GM23338 (cell line): ENCODE data around the gene MLPH. TPM values are rescaled to one million over a fixed set of nuclear protein-coding genes. Genes with fewer than 3 reads are reported as not detected.

Source experiments
- ATAC-seq: fragments of 200-7000 bp; cut with Tn5 transposase; 3 replicates; pipeline ENCODE4 v1.9.1; 2020
- DNase-seq: peaks from one replicate; pipeline ENCODE4 v3.0.0-alpha.2; 2015; ENCODE audit warnings: low spot score
- H2AFZ ChIP-seq: fragments of 200-600 bp; sonication (generic); 2 replicates; pipeline ENCODE4 v1.8.0; 2016; ENCODE audit warnings: antibody characterized with exemption, mild to moderate bottlenecking, moderate library complexity
- H3F3A ChIP-seq: fragments of 200-600 bp; sonication (generic); replicated peaks from 2 replicates; pipeline ENCODE4 v1.8.0; 2017; ENCODE audit warnings: antibody characterized with exemption, mixed run types, low read depth
- H3K27ac ChIP-seq: fragments of 200-600 bp; sonication (generic); 2 replicates; pipeline ENCODE4 v1.6.1; 2016; ENCODE audit warnings: low read depth
- H3K27me3 ChIP-seq: fragments of 200-600 bp; sonication (generic); 2 replicates; pipeline ENCODE4 v1.8.0; 2016; ENCODE audit warnings: mild to moderate bottlenecking, mixed run types, moderate library complexity; ENCODE audit not compliant: insufficient read depth
- H3K36me3 ChIP-seq: fragments of 200-600 bp; sonication (generic); 2 replicates; pipeline ENCODE4 v1.8.0; 2016; ENCODE audit warnings: mild to moderate bottlenecking; ENCODE audit not compliant: insufficient read depth
- H3K4me1 ChIP-seq: fragments of 200-600 bp; sonication (generic); 2 replicates; pipeline ENCODE4 v1.8.0; 2016; ENCODE audit warnings: mild to moderate bottlenecking, moderate library complexity; ENCODE audit not compliant: insufficient read depth
- H3K4me2 ChIP-seq: fragments of 200-600 bp; sonication (generic); 2 replicates; pipeline ENCODE4 v1.7.1; 2017; ENCODE audit warnings: mixed run types
- H3K4me3 ChIP-seq: fragments of 200-600 bp; sonication (generic); 2 replicates; pipeline ENCODE4 v1.6.1; 2016; ENCODE audit warnings: mixed run types
- H3K79me2 ChIP-seq: fragments of 200-600 bp; sonication (generic); replicated peaks from 2 replicates; pipeline ENCODE4 v1.8.0; 2017; ENCODE audit warnings: mild to moderate bottlenecking; ENCODE audit not compliant: insufficient read depth
- H3K9me2 ChIP-seq: fragments of 200-600 bp; sonication (generic); 2 replicates; pipeline ENCODE4 v1.8.0; 2017; ENCODE audit not compliant: insufficient read depth
- H4K20me1 ChIP-seq: fragments of 200-600 bp; sonication (generic); replicated peaks from 2 replicates; pipeline ENCODE4 v1.8.0; 2017; ENCODE audit warnings: mild to moderate bottlenecking; ENCODE audit not compliant: insufficient read depth
- H3K27ac Mint-ChIP-seq: 2 replicates; pipeline ENCODE4 v1.8.0; 2020; ENCODE audit warnings: inconsistent platforms, mild to moderate bottlenecking, moderate library complexity, mixed read lengths
- H3K27me3 Mint-ChIP-seq: 3 replicates; pipeline ENCODE4 v1.8.0; 2022; ENCODE audit warnings: low read depth, mild to moderate bottlenecking, moderate library complexity, mixed read lengths, inconsistent platforms; ENCODE audit not compliant: insufficient read depth, poor library complexity
- H3K36me3 Mint-ChIP-seq: 3 replicates; pipeline ENCODE4 v1.8.0; 2021; ENCODE audit warnings: low read depth, mild to moderate bottlenecking, inconsistent platforms, moderate library complexity, mixed read lengths
- H3K4me1 Mint-ChIP-seq: 3 replicates; pipeline ENCODE4 v1.8.0; 2020; ENCODE audit warnings: mild to moderate bottlenecking, inconsistent platforms, mixed read lengths
- H3K4me3 Mint-ChIP-seq: 3 replicates; pipeline ENCODE4 v1.8.0; 2021; ENCODE audit warnings: moderate library complexity, mild to moderate bottlenecking, inconsistent platforms, mixed read lengths
- H3K9me3 Mint-ChIP-seq: 3 replicates; pipeline ENCODE4 v1.8.0; 2020; ENCODE audit warnings: moderate library complexity, mild to moderate bottlenecking, inconsistent platforms, mixed read lengths
- EZH2 ChIP-seq: fragments of 200-600 bp; sonication (generic); IDR thresholded peaks from one replicate; pipeline ENCODE4 v1.8.0; 2017; ENCODE audit warnings: antibody characterized with exemption, mild to moderate bottlenecking, low read depth; ENCODE audit not compliant: unreplicated experiment
- EZH2phosphoT487 ChIP-seq: fragments of 200-600 bp; sonication (generic); IDR thresholded peaks from one replicate; pipeline ENCODE4 v1.8.1; 2018; ENCODE audit warnings: antibody characterized with exemption; ENCODE audit not compliant: unreplicated experiment
- JUNB ChIP-seq: IDR thresholded peaks from one replicate; pipeline ENCODE4 v1.6.1; 2016; ENCODE audit warnings: antibody characterized with exemption; ENCODE audit not compliant: unreplicated experiment
- NANOG ChIP-seq: IDR thresholded peaks from 2 replicates; pipeline ENCODE4 v1.6.1; 2016; ENCODE audit warnings: antibody characterized with exemption, borderline replicate concordance
- STAT1 ChIP-seq: IDR thresholded peaks from one replicate; pipeline ENCODE4 v1.6.1; 2016; ENCODE audit warnings: antibody characterized with exemption; ENCODE audit not compliant: unreplicated experiment
- ZNF114 ChIP-seq: fragments of 250-450 bp; sonication (Bioruptor Pico); IDR thresholded peaks from 2 replicates; pipeline ENCODE4 v1.5.0; 2020; ENCODE audit warnings: mild to moderate bottlenecking, moderate library complexity
- ZNF331 ChIP-seq: fragments of 250-450 bp; sonication (Bioruptor Pico); IDR thresholded peaks from 2 replicates; pipeline ENCODE4 v1.5.0; 2020; ENCODE audit warnings: low read depth, mild to moderate bottlenecking, moderate library complexity
- polyA plus RNA-seq: library from polyadenylated mRNA; unstranded; fragments of >200 nt; fragmentation: Nextera tagmentation; extraction: Ambion mirVana; gene quantifications from 2 replicates; pipeline ENCODE4 v1.2.1, GENCODE V29; 2016
- total RNA-seq: library from RNA; depleted of rRNA; stranded (reverse); fragments of >200 nt; shearing (Covaris generic); gene quantifications from 2 replicates; pipeline ENCODE4 v1.2.3, GENCODE V29; 2014
- TF ChIP-seq, protein P1 (sequence below): IDR thresholded peaks from one replicate; pipeline ENCODE4 v1.6.1; 2018; ENCODE audit warnings: antibody characterized with exemption; ENCODE audit not compliant: unreplicated experiment
- TF ChIP-seq, protein P2 (sequence below), 2 experiments: fragments of 200-600 bp in 1 of 2; sonication (generic) in 1 of 2; conservative IDR thresholded peaks; 2 replicates each; pipeline versions ENCODE4 v1.5.1 to v1.6.1; 2016 to 2017; ENCODE audit warnings: antibody characterized with exemption in 2 of 2, low read depth in 2 of 2, mild to moderate bottlenecking in 2 of 2, moderate library complexity in 1 of 2
- TF ChIP-seq, protein P3 (sequence below): IDR thresholded peaks from 2 replicates; pipeline ENCODE4 v1.6.1; 2016; ENCODE audit warnings: antibody characterized with exemption

Gene MLPH
- total and polyA plus RNA-seq, 2 experiments from 2014 or later, result 13.6 to 16.5 TPM

DNA sequence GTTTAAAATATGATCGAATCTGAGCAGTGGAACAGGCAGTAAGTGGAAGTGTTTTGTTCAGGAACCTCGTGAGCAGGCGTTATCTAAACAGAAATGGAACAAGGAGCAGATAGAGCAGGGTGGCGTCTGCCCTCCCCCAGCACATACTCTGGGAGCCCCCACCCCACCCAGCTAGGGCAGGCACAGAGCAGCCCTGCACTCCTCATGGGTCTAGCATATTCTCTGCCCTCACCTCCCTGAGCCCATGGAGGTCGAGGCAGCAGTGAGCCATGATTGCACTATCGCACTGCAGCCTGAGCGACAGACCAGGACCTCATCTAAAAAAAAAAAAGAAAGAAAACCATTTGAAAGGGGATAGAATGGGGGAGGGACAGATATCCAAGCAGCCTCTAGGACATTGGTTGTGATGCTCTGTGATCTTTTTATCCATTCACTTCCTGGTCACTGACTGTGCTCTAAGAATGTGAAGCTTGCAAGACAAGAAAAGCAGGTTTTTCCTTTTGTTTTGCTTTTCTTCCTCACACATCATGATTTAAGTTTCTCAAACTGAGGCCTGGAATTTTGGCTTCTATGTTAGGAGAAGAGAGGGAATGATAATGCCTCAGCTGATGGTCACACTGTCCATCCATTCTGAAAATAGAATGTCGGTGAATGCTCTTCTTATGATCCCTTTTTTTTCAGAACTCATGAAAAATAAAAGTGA, 3.1 kb downstream of the MLPH start:
- H3K4me1 Mint-ChIP-seq, result peaks cover 39% of the 10 kb centered on the region
- ATAC-seq (peak; percentile 50), DNase-seq (peak; percentile 97)
- Histone ChIP-seq H3K4me2 (peak overlapping the region; percentile 66), H3K79me2 (0 out of 2 replicates have a peak, but pooled peaks cover 3% of the 10 kb centered on the region), H3K9me2 (no peaks in the 10 kb centered on the region), H3K27ac (peak overlapping the region; percentile 80), H4K20me1 (no peaks in the 10 kb centered on the region), H3K27me3 (peaks cover 34% of the 10 kb centered on the region), H3K4me3 (peak overlapping the region; percentile 4), H3K4me1 (peaks cover 38% of the 10 kb centered on the region), H3K36me3 (peaks cover 6% of the 10 kb centered on the region; the same call in 1 of the 2 replicates), H2AFZ (no peak overlapping the region), H3F3A (no peaks in the 10 kb centered on the region)
- TF ChIP-seq ZNF114 (no peak), EZH2phosphoT487 (no peak), NANOG (no peak), EZH2 (no peak), STAT1 (no peak), JUNB (no peak)
- TF ChIP-seq, protein P1, sequence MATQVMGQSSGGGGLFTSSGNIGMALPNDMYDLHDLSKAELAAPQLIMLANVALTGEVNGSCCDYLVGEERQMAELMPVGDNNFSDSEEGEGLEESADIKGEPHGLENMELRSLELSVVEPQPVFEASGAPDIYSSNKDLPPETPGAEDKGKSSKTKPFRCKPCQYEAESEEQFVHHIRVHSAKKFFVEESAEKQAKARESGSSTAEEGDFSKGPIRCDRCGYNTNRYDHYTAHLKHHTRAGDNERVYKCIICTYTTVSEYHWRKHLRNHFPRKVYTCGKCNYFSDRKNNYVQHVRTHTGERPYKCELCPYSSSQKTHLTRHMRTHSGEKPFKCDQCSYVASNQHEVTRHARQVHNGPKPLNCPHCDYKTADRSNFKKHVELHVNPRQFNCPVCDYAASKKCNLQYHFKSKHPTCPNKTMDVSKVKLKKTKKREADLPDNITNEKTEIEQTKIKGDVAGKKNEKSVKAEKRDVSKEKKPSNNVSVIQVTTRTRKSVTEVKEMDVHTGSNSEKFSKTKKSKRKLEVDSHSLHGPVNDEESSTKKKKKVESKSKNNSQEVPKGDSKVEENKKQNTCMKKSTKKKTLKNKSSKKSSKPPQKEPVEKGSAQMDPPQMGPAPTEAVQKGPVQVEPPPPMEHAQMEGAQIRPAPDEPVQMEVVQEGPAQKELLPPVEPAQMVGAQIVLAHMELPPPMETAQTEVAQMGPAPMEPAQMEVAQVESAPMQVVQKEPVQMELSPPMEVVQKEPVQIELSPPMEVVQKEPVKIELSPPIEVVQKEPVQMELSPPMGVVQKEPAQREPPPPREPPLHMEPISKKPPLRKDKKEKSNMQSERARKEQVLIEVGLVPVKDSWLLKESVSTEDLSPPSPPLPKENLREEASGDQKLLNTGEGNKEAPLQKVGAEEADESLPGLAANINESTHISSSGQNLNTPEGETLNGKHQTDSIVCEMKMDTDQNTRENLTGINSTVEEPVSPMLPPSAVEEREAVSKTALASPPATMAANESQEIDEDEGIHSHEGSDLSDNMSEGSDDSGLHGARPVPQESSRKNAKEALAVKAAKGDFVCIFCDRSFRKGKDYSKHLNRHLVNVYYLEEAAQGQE, result no peak
- TF ChIP-seq, protein P2, sequence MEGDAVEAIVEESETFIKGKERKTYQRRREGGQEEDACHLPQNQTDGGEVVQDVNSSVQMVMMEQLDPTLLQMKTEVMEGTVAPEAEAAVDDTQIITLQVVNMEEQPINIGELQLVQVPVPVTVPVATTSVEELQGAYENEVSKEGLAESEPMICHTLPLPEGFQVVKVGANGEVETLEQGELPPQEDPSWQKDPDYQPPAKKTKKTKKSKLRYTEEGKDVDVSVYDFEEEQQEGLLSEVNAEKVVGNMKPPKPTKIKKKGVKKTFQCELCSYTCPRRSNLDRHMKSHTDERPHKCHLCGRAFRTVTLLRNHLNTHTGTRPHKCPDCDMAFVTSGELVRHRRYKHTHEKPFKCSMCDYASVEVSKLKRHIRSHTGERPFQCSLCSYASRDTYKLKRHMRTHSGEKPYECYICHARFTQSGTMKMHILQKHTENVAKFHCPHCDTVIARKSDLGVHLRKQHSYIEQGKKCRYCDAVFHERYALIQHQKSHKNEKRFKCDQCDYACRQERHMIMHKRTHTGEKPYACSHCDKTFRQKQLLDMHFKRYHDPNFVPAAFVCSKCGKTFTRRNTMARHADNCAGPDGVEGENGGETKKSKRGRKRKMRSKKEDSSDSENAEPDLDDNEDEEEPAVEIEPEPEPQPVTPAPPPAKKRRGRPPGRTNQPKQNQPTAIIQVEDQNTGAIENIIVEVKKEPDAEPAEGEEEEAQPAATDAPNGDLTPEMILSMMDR (conservative IDR thresholded peaks at IDR 0.05; ENCODE audit: low read depth in 2 of 2), result no peak
- peaks cover 47% of the 10 kb centered on the region for H3K36me3 Mint-ChIP-seq
- H3K27me3 Mint-ChIP-seq, result peaks cover 32% of the 10 kb centered on the region
- H3K9me3 Mint-ChIP-seq, result peaks cover 26% of the 10 kb centered on the region
- H3K27ac Mint-ChIP-seq, result peak overlapping the region; percentile 77
- peak overlapping the region; percentile 11 for H3K4me3 Mint-ChIP-seq

DNA sequence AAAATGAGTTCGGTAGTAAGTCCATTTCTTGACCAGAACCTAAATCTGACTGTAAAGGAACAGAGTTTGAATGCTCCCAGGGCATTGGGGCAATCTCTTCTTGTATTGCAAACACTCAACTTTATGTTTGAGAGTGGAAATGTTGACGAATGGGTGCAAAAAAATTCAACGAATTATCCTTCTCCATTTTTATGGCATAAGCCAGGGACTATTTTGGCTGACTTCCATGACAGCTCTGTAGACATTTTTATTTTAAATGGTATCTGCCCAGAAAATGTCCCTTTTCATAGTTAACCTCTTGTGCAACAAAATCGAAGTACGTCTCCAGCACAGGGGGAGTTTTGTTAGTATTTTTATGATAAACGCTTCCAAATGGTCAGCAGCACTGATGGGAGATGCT, 3.7 kb downstream of the MLPH start:
- Mint-ChIP-seq H3K27me3 (peaks cover 29% of the 10 kb centered on the region), H3K36me3 (peaks cover 49% of the 10 kb centered on the region), H3K9me3 (peaks cover 27% of the 10 kb centered on the region), H3K4me3 (peak overlapping the region; percentile 11; the same call in 2 of the 3 replicates), H3K27ac (peak overlapping the region; percentile 77), H3K4me1 (peaks cover 34% of the 10 kb centered on the region)
- peaks cover 35% of the 10 kb centered on the region for H3K4me1 ChIP-seq
- no peak overlapping the region for H2AFZ ChIP-seq
- ATAC-seq (no peak), DNase-seq (no peak)
- no peaks in the 10 kb centered on the region for H4K20me1 ChIP-seq
- H3F3A ChIP-seq, result no peaks in the 10 kb centered on the region
- peaks cover 27% of the 10 kb centered on the region for H3K27me3 ChIP-seq
- peaks cover 6% of the 10 kb centered on the region; the same call in 1 of the 2 replicates for H3K36me3 ChIP-seq
- peak overlapping the region; percentile 30 for H3K4me2 ChIP-seq
- H3K27ac ChIP-seq, result peak overlapping the region; percentile 80
- peak overlapping the region; percentile 4; the same call in 1 of the 2 replicates for H3K4me3 ChIP-seq
- no peaks in the 10 kb centered on the region for H3K9me2 ChIP-seq
- 0 out of 2 replicates have a peak, but pooled peaks cover 3% of the 10 kb centered on the region for H3K79me2 ChIP-seq
- TF ChIP-seq ZNF114 (no peak), ZNF331 (no peak), JUNB (no peak), STAT1 (no peak), EZH2 (no peak)
- TF ChIP-seq, protein P3, sequence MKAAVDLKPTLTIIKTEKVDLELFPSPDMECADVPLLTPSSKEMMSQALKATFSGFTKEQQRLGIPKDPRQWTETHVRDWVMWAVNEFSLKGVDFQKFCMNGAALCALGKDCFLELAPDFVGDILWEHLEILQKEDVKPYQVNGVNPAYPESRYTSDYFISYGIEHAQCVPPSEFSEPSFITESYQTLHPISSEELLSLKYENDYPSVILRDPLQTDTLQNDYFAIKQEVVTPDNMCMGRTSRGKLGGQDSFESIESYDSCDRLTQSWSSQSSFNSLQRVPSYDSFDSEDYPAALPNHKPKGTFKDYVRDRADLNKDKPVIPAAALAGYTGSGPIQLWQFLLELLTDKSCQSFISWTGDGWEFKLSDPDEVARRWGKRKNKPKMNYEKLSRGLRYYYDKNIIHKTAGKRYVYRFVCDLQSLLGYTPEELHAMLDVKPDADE, result no peak
